Measurements from ENCODE around the gene MLH3.

MLH3 gene

GRCh38 chr14:74984236-74985027 lies 66.8 kb downstream of the MLH3 start:
- no peak for DNase-seq (ENCODE audit: low read depth in 3 of 3)

DNA sequence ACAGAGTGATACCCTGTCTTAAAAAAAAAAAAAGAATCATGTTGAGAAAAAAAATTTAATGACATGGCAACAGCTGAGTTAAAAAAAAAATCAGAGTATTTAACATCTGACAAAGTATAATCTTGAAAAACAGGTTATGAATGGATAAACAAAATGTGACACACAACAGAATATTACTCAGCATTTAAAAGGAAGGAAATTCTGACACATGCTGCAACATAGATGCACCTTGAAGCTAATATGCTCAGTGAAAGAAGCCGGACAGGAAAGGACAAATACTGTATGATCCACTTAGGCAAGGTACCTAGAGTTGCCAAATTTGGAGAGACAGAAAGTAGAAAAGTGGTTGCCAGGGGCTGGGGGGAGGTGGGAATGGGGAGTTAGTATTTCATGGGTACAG lies 67.9 kb downstream of the MLH3 start:
- no peak for DNase-seq (ENCODE audit: low read depth in 3 of 3)

DNA sequence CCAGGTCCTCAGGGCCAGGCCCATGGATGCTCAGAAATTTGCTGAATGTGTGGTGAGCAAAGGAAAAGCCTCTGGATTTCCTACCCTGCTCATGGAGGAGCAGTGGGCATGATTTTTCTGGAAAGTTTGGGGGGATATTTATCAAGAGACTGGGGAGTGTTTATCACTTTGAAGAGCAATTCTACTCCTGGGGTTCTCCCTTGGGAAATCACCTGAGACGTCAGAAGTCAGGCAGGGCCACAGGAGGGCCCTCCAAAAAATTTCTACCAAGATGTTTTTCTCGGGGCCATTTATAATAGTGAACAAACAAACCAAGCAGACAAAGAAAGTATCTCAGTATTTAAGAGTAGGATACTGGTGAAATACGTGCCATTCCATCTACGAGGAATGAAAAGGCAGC lies 68.6 kb downstream of the MLH3 start:
- no peak for DNase-seq (ENCODE audit: low read depth in 3 of 3)

DNA sequence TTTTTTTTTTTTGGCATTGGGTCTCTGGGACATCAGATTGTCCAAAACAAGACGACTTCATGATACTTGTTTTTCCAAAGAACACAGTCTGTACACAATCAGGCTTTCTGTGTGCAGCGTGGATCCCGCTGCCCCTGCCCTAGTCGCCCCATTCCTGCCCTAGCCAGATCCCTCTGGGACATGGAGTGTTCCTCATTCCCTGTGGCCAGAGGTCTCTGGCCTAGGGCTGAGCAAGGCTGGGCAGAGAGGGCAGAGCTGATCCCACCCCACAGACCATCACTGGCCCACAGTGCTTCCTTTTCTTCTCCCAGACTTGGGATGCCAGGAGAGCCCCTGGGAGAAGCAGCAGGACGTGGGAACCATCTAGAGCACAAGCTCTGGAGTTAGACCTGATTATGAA lies 69.4 kb downstream of the MLH3 start:
- DNase-seq (ENCODE audit: low read depth in 3 of 3), result no peak

GRCh38 chr14:74981462-74981782 lies 69.8 kb downstream of the MLH3 start:
- no peak for DNase-seq (ENCODE audit: low read depth in 3 of 3)

DNA sequence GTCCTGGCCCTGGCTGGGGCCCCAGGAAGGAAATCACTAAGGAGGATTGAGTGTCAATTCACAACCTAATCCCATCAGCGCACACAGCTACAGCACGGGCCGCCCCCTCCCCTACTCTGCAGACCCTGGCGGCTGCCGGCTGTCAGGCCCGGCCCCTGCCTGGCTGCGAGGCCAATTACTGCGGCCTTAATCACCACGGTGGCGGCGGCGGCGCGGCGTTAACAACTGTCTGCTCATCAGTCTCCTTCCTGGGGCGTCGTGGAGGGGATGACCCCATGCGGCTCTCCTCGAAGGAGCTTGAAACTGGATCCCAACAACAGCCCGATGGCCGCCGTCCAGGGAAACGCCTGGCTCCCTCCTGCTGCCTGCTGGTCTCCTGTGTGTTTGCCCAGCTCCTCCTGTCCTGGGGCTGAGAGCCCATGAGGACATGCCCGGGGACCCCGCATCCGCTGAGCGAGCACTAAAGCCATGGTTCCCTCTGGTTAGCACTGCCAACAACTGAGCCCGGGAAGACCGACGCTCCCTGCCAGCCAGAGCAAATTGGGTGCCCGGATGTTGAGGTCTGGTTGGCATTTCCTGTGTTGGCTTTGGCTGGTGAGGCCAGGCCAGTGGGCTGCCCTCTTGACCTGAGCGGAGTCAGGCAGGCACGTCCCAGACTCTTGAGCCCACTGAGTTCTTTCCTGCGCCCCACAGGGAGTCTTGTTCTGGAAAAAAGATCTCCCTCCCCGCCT lies 70.4 kb downstream of the MLH3 start:
- DNase-seq (ENCODE audit: low read depth in 3 of 3), result no peak

GRCh38 chr14:74980398-74980730 lies 70.9 kb downstream of the MLH3 start:
- DNase-seq (ENCODE audit: low read depth in 3 of 3), result no peak

GRCh38 chr14:74979442-74980397 lies 71.5 kb downstream of the MLH3 start:
- DNase-seq (ENCODE audit: low read depth in 3 of 3), result no peak

DNA sequence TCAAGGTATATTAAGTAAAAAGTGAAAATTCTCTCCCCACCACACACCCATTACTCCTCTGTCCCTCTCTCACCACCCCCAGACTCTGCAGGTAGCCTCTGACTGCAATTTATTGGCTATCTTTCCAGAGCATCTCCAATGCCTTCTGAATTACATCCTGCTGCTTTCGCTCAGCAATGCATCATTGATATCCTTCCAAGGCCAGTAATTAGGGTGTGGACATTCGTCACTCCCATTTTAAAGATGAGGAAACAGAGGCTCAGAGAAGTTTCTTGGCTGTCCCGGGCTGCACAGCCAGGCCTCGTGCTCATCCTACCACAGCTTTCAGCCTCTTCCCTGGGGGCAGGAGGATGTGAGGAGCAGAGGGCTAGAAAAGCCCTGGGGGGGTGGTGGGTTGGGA lies 72.2 kb downstream of the MLH3 start:
- DNase-seq (ENCODE audit: low read depth in 3 of 3), result no peak

- no peak for DNase-seq (ENCODE audit: low read depth in 3 of 3)
Observed at GRCh38 chr14:74978416-74978947, 72.8 kb downstream of the MLH3 start.

GRCh38 chr14:74977901-74978385 lies 73.3 kb downstream of the MLH3 start:
- no peak for DNase-seq (ENCODE audit: low read depth in 3 of 3)

DNA sequence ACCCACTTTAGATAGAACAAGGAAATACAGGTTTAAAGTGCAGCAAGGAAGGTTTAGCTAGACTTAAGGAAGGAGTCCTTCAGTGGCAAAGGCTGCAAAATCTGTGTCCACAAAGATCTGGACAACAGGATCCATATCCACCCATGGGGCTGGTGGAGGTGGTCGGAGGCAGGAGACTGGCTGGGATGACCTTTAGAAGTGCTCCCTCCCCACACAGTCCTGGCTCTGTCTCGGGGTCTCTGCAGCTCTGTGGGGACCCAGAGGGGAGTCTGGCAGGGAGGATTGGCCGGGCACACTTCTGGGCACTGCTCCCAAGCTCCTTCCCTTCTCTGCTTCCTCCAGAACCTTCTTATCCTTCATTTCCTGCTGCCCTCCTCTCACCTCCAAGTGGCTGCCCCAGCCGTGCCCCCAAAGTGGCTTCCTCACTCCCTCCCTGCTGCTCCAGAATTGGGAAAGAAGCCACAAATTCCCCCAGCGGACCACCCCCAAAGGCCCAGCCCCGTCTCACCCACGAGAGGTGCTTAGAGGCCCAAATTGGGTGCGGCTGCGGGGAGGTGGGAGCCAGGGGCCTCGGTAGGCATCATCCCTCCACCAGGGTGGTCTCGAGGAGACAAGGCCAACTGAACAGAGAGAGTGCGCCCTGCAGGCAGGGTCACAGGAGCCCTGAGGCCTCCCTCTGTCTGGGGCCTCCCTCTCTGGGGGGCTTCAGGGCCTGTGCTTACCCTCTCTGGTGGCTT lies 73.9 kb downstream of the MLH3 start:
- DNase-seq (ENCODE audit: low read depth in 3 of 3), result no peak

GRCh38 chr14:74976264-74977113 lies 74.8 kb downstream of the MLH3 start:
- no peak for DNase-seq (ENCODE audit: low read depth in 3 of 3)

- no peak for DNase-seq (ENCODE audit: low read depth in 3 of 3)
Observed at GRCh38 chr14:74975059-74975810, 76.0 kb downstream of the MLH3 start.

- DNase-seq (ENCODE audit: low read depth in 3 of 3), result no peak
Observed at GRCh38 chr14:74974364-74975058, 76.8 kb downstream of the MLH3 start.

- DNase-seq (ENCODE audit: low read depth in 3 of 3), result no peak
Observed at GRCh38 chr14:74973905-74974363, 77.3 kb downstream of the MLH3 start.

DNA sequence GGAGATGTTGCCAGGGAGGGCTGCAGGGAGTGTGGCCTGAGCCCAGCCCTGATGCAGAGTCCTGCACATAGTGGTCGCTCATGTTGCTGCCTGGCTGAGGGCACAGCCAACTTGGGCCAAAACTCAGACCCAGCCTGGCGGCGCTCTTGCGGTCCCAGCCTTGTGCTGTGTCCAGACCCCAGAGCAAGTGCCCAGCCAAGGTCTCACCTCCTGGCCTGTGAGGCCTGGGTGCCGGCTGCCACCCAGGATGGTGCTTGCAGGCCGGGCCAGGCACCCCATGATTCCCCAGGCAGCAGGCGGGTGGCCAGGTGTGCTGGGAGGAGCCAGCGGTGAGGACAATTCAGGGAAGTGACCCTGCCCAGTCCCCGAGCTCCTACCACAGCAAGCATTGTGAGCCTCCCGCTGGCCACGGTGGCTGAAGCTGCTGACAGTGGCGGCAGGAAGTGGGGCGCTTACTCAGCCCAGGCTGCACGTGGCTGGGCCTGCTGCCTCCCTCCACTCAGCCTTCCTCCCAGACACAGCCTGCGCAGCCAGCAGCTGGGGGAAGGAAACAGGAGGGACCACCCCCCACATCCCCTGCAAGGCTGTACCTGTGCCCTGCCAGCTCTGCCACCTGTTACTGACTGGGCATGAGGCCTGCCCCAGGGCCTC lies 78.1 kb downstream of the MLH3 start:
- peak in 1 of 3 experiments; percentile 30 for DNase-seq (ENCODE audit: low read depth in 3 of 3)

GRCh38 chr14:74968811-74969210 lies 82.5 kb downstream of the MLH3 start:
- DNase-seq (ENCODE audit: low read depth in 3 of 3), result no peak
